GM12878 (cell line): Measurements from ENCODE around the gene MBD3L2B. TPM values are rescaled to one million over a fixed set of nuclear protein-coding genes. Genes with fewer than 3 reads are reported as not detected.

Experiments used
- ATAC-seq: fragments of 200-7000 bp; cut with Tn5 transposase; 3 replicates; pipeline ENCODE4 v1.9.1; 2020; ENCODE audit warnings: mild to moderate bottlenecking, moderate library complexity
- BruUV-seq: library from RNA; stranded (reverse); fragments of 400-500 nt; replicated peaks from 2 replicates; lab custom pipeline; 2021; lab: Mats Ljungman, UMichigan
- CTCF ChIA-PET: fragments of 300-600 bp; sonication (Branson Sonifier 250); formaldehyde crosslinking; extraction: SDS; loops from one replicate; lab custom pipeline; 2021; ENCODE audit warnings: inconsistent platforms; lab: Yijun Ruan, JAX
- POLR2A ChIA-PET: fragments of 350-600 bp; formaldehyde crosslinking; extraction: SDS; loops from one replicate; lab custom pipeline; 2021; ENCODE audit warnings: inconsistent platforms; lab: Charles Lee
- RAD21 ChIA-PET: fragments of 300-600 bp; sonication (Branson Sonifier 250); formaldehyde crosslinking; loops from one replicate; lab custom pipeline; 2023; ENCODE audit warnings: antibody characterized with exemption; ENCODE audit not compliant: unreplicated experiment; lab: Charles Lee
- SMC1A ChIA-PET: fragments of 300-600 bp; sonication (Branson Sonifier 250); formaldehyde crosslinking; loops from one replicate; lab custom pipeline; 2023; ENCODE audit not compliant: unreplicated experiment, uncharacterized antibody; lab: Charles Lee
- DNase-seq: peaks from one replicate; pipeline ENCODE4 v3.0.0-alpha.2; 2011; ENCODE audit warnings: low read depth, low spot score
- FAIRE-seq: peaks from 3 replicates; lab custom pipeline; 2011; peaks lifted over from hg19 to GRCh38; lab: Jason Lieb, UNC
- H2AFZ ChIP-seq: 2 replicates; pipeline ENCODE4 v1.6.0; 2011; ENCODE audit warnings: low read depth, low read length, control low read depth; ENCODE audit not compliant: control insufficient read depth
- H3K27ac ChIP-seq: 2 replicates; pipeline ENCODE4 v1.5.1; 2011; ENCODE audit warnings: control low read depth; ENCODE audit not compliant: control insufficient read depth, insufficient read depth
- H3K27me3 ChIP-seq, 2 experiments: replicated peaks in 1 of 2; 2 replicates each; pipeline versions ENCODE4 v1.6.0 to v1.6.1; 2011; ENCODE audit warnings: low read length in 1 of 2; ENCODE audit not compliant: control insufficient read depth in 2 of 2, insufficient read depth in 2 of 2
- H3K36me3 ChIP-seq, 2 experiments: 2 replicates each; pipeline ENCODE4 v1.5.1; 2011; ENCODE audit warnings: low read length in 1 of 2; ENCODE audit not compliant: control insufficient read depth in 2 of 2, insufficient read depth in 2 of 2
- H3K4me1 ChIP-seq: 2 replicates; pipeline ENCODE4 v1.6.1; 2011; ENCODE audit warnings: mild to moderate bottlenecking, low read length, moderate library complexity, mixed read lengths; ENCODE audit not compliant: control insufficient read depth, insufficient read depth
- H3K4me2 ChIP-seq: 2 replicates; pipeline ENCODE4 v1.6.0; 2011; ENCODE audit warnings: control low read depth; ENCODE audit not compliant: control insufficient read depth, insufficient read depth
- H3K4me3 ChIP-seq: fragments of 200-600 bp; sonication (generic); 2 replicates; pipeline ENCODE4 v1.5.1; 2016
- H3K79me2 ChIP-seq: 2 replicates; pipeline ENCODE4 v1.6.0; 2011; ENCODE audit warnings: low read length; ENCODE audit not compliant: control insufficient read depth, insufficient read depth
- H3K9ac ChIP-seq: 2 replicates; pipeline ENCODE4 v1.8.0; 2011; ENCODE audit warnings: low read length, control low read depth, mixed read lengths; ENCODE audit not compliant: control insufficient read depth, insufficient read depth
- H3K9me3 ChIP-seq: replicated peaks from 3 replicates; pipeline ENCODE4 v1.5.1; 2011; ENCODE audit warnings: mild to moderate bottlenecking, low read length; ENCODE audit not compliant: control insufficient read depth, insufficient read depth
- H4K20me1 ChIP-seq: 2 replicates; pipeline ENCODE4 v1.6.0; 2011; ENCODE audit not compliant: control insufficient read depth, insufficient read depth
- BCL3 ChIP-seq: IDR thresholded peaks from 2 replicates; pipeline ENCODE4 v1.6.1; 2011; ENCODE audit warnings: borderline replicate concordance, low read depth, mild to moderate bottlenecking, moderate library complexity, low read length; ENCODE audit not compliant: insufficient read depth, poor library complexity, severe bottlenecking
- CHD2 ChIP-seq: IDR thresholded peaks from 2 replicates; pipeline ENCODE4 v1.6.1; 2011; ENCODE audit warnings: low read depth, low read length, improper control_type of control experiment, borderline replicate concordance
- DPF2 ChIP-seq: fragments of 450-650 bp; IDR thresholded peaks from 2 replicates; pipeline ENCODE4 v1.6.1; 2017; ENCODE audit warnings: mild to moderate bottlenecking
- ETV6 ChIP-seq, 2 experiments: fragments of 450-650 bp in 1 of 2; IDR thresholded peaks in 1 of 2; conservative IDR thresholded peaks in 1 of 2; 2 replicates each; pipeline ENCODE4 v1.6.1; 2014; ENCODE audit warnings: antibody characterized with exemption in 1 of 2, borderline replicate concordance in 1 of 2, low read depth in 1 of 2, mild to moderate bottlenecking in 1 of 2, moderate library complexity in 1 of 2
- EZH2 ChIP-seq: IDR thresholded peaks from 2 replicates; pipeline ENCODE4 v1.6.1; 2012; ENCODE audit warnings: low read depth, mild to moderate bottlenecking, control low read depth, inconsistent platforms, low read length, borderline replicate concordance; ENCODE audit not compliant: control insufficient read depth
- HDAC2 ChIP-seq: fragments of 200-600 bp; sonication (generic); IDR thresholded peaks from 2 replicates; pipeline ENCODE4 v1.6.1; 2017
- IKZF1 ChIP-seq: fragments of 450-650 bp; conservative IDR thresholded peaks from 2 replicates; pipeline ENCODE4 v1.6.1; 2017; ENCODE audit warnings: antibody characterized with exemption, mild to moderate bottlenecking
- IKZF2 ChIP-seq, 2 experiments: fragments of 450-650 bp; IDR thresholded peaks; 2 replicates each; pipeline ENCODE4 v1.6.1; 2017; ENCODE audit warnings: mild to moderate bottlenecking in 2 of 2, moderate library complexity in 2 of 2
- LARP7 ChIP-seq: fragments of 450-650 bp; IDR thresholded peaks from 2 replicates; pipeline ENCODE4 v1.6.1; 2017; ENCODE audit warnings: mild to moderate bottlenecking
- MEF2B ChIP-seq: fragments of 450-650 bp; IDR thresholded peaks from 2 replicates; pipeline ENCODE4 v1.6.1; 2018; ENCODE audit warnings: mild to moderate bottlenecking, moderate library complexity; ENCODE audit not compliant: partially characterized antibody, poor library complexity, severe bottlenecking
- MTA2 ChIP-seq: fragments of 450-650 bp; IDR thresholded peaks from 2 replicates; pipeline ENCODE4 v1.6.1; 2016; ENCODE audit warnings: low read depth, mild to moderate bottlenecking, moderate library complexity
- NFIC ChIP-seq: IDR thresholded peaks from 2 replicates; pipeline ENCODE4 v1.6.1; 2012; ENCODE audit warnings: low read depth, mild to moderate bottlenecking, inconsistent platforms, low read length, moderate library complexity
- PKNOX1 ChIP-seq: fragments of 450-650 bp; IDR thresholded peaks from 2 replicates; pipeline ENCODE4 v1.6.1; 2016; ENCODE audit warnings: mild to moderate bottlenecking
- RUNX3 ChIP-seq: IDR thresholded peaks from 2 replicates; pipeline ENCODE4 v1.6.1; 2012; ENCODE audit warnings: low read length, inconsistent platforms
- SPI1 ChIP-seq: IDR thresholded peaks from 2 replicates; pipeline ENCODE4 v1.6.1; 2011; ENCODE audit warnings: low read depth, mild to moderate bottlenecking, low read length, moderate library complexity, borderline replicate concordance; ENCODE audit not compliant: insufficient read depth
- SREBF1 ChIP-seq: IDR thresholded peaks from 2 replicates; pipeline ENCODE4 v1.6.1; 2012; ENCODE audit warnings: mild to moderate bottlenecking, low read length
- USF1 ChIP-seq: IDR thresholded peaks from 2 replicates; pipeline ENCODE4 v1.6.1; 2011; ENCODE audit warnings: borderline replicate concordance, low read depth, mild to moderate bottlenecking, moderate library complexity, mixed read lengths, low read length; ENCODE audit not compliant: insufficient read depth; ENCODE audit errors: extremely low read length
- WRNIP1 ChIP-seq: IDR thresholded peaks from 2 replicates; pipeline ENCODE4 v1.6.1; 2011; ENCODE audit warnings: low read depth, low read length, improper control_type of control experiment, borderline replicate concordance
- YY1 ChIP-seq: IDR thresholded peaks from 2 replicates; pipeline ENCODE4 v1.6.1; 2011; ENCODE audit warnings: low read depth, mild to moderate bottlenecking, low read length
- ZBED1 ChIP-seq: IDR thresholded peaks from 2 replicates; pipeline ENCODE4 v1.6.1; 2016; ENCODE audit warnings: borderline replicate concordance
- ZNF217 ChIP-seq: fragments of 450-650 bp; IDR thresholded peaks from 2 replicates; pipeline ENCODE4 v1.6.1; 2017; ENCODE audit warnings: antibody characterized with exemption, mild to moderate bottlenecking
- ZSCAN29 ChIP-seq: fragments of 450-650 bp; IDR thresholded peaks from 2 replicates; pipeline ENCODE4 v1.6.1; 2017; ENCODE audit warnings: mild to moderate bottlenecking, moderate library complexity
- WGBS: methylation state at CpG from one replicate; pipeline ENCODE4 v1.1.6; 2016; ENCODE audit warnings: low lambda C conversion rate; ENCODE audit not compliant: insufficient replicate concordance, insufficient coverage; ENCODE audit errors: missing lambda C conversion rate; 5-methylcytosine and 5-hydroxymethylcytosine counted together
- in situ Hi-C: fragments of 300-500 bp; cut with MboI; formaldehyde crosslinking; loops from 9 replicates; pipeline ENCODE4 v1.14.3; 2018; ENCODE audit warnings: mixed read lengths
- intact Hi-C: fragments of 100-400 bp; cut with micrococcal nuclease; formaldehyde crosslinking; loops from one replicate; pipeline ENCODE4 v1.14.2; 2022; ENCODE audit not compliant: unreplicated experiment
- polyA plus RNA-seq, 11 experiments: library from polyadenylated mRNA; depleted of rRNA in 4 of 11; unstranded in 6 of 11; stranded (reverse) in 5 of 11; fragments of >200 nt; fragmentation: Nextera tagmentation in 4 of 11; fragmentation: Illumina TruSeq in 1 of 11; extraction: Ambion mirVana in 4 of 11; extraction: Trizol in 1 of 11; gene quantifications; 1 replicate in 1 of 11; 2 replicates in 10 of 11; pipeline versions ENCODE4 v1.2.1 to v1.2.3, GENCODE V29; 2011 to 2016; ENCODE audit warnings: inconsistent platforms in 2 of 11, missing spikeins in 2 of 11, low read depth in 1 of 11
- total RNA-seq, 4 experiments: library from RNA; depleted of rRNA in 3 of 4; stranded (reverse); fragments of >200 nt in 3 of 4; fragmentation: Illumina TruSeq in 1 of 4; extraction: Trizol in 1 of 4; gene quantifications; 2 replicates each; pipeline versions ENCODE4 v1.2.1 to v1.2.3, GENCODE V29; 2013 to 2021

Gene MBD3L2B
- total and polyA plus RNA-seq, 10 of the 15 experiments (the other 5 are each of a cell fraction or from before 2014, with no cell fraction given): 0.10 TPM; not detected in 9

- BruUV-seq: no TSS peak
- no peaks in the 10 kb centered on the region for H3K79me2 ChIP-seq
- H2AFZ ChIP-seq: no peak overlapping the region
- RAD21 ChIA-PET: interaction anchor here (1.1 to 1.9 kb wide), 5 partner anchors 10 to 112 kb away, joined by 4 to 8 read pairs (median 5); partner anchors contain the start of gene ZNF557
- H3K4me1 ChIP-seq: peaks cover 11% of the 10 kb centered on the region
- in situ Hi-C loops: no loop called here
- 22% methylated on average over 4 of the region's 4 CpGs for WGBS
- SMC1A ChIA-PET: interaction anchor here (1.0 to 1.6 kb wide), 5 partner anchors 10 to 121 kb away, joined by 3 to 10 read pairs (median 4); partner anchors contain the start of gene ZNF557
- H3K36me3 ChIP-seq: peaks cover 0 to 2% of the 10 kb centered on the region in 2 experiments; a peak in 2 of 4 replicates
- intact Hi-C loops: no loop called here
- FAIRE-seq: no peak
- H3K4me3 ChIP-seq: no peak overlapping the region
- no peak overlapping the region for H3K27ac ChIP-seq
- CTCF ChIA-PET: interaction anchor here (0.8 to 1.7 kb wide), 4 partner anchors 10 to 81 kb away, joined by 3 read pairs; partner anchors contain the start of gene ZNF557
- ATAC-seq: peak; percentile 94
- peaks cover 15% of the 10 kb centered on the region; the same call in 2 of the 3 replicates for H3K9me3 ChIP-seq
- POLR2A ChIA-PET: interaction anchor here (0.6 to 1.8 kb wide), 6 partner anchors 10 to 84 kb away, joined by 3 to 10 read pairs (median 4); no protein-coding TSS in a partner anchor
- no peak for DNase-seq
- no peak overlapping the region for H3K9ac ChIP-seq
- H3K27me3 ChIP-seq: no peaks in the 10 kb centered on the region
- H4K20me1 ChIP-seq: no peaks in the 10 kb centered on the region
- peak overlapping the region; percentile 48; the same call in 1 of the 2 replicates for H3K4me2 ChIP-seq
- TF ChIP-seq ZNF217: peak; percentile 60; the same call in 1 of the 2 replicates
- TF ChIP-seq BCL3: no peak
- TF ChIP-seq DPF2: peak; percentile 72
- TF ChIP-seq IKZF2 (IDR thresholded peaks at IDR 0.05): peak; percentile 64 to 72
- no peak for TF ChIP-seq HDAC2
- TF ChIP-seq SREBF1: no peak
- TF ChIP-seq SPI1: peak; percentile 95
- TF ChIP-seq EZH2: no peak
- TF ChIP-seq MEF2B: peak; percentile 47
- TF ChIP-seq WRNIP1: no peak
- no peak for TF ChIP-seq CHD2
- no peak for TF ChIP-seq USF1
- peak; percentile 33 for TF ChIP-seq RUNX3
- TF ChIP-seq NFIC: no peak
- TF ChIP-seq IKZF1: 0 out of 2 replicates have a peak, but pooled peaks have one; percentile 41
- 0 out of 2 replicates have a peak, but pooled peaks have one; percentile 8 for TF ChIP-seq YY1
- TF ChIP-seq ZBED1: no peak
- no peak for TF ChIP-seq LARP7
- TF ChIP-seq PKNOX1: peak; percentile 45; the same call in 1 of the 2 replicates
- no peak for TF ChIP-seq ETV6 (conservative IDR thresholded peaks at IDR 0.05 in 1 of 2, IDR thresholded peaks at IDR 0.05 in 1 of 2; ENCODE audit: borderline replicate concordance in 1 of 2, low read depth in 1 of 2)
- TF ChIP-seq ZSCAN29: no peak
- peak; percentile 51 for TF ChIP-seq MTA2
Observed at GRCh38 chr19:6987850-6988249, 33.4 kb downstream of the MBD3L2B start.
